Activated CD8-positive, alpha-beta T cell treated with anti-CD3 and anti-CD28 coated beads for 36 hours (primary cell): ENCODE measurements around the gene CDC42EP4. TPM values are rescaled to one million over a fixed set of nuclear protein-coding genes. Genes with fewer than 3 reads are reported as not detected.
"Not testable (repeated sequence)": the region's sequence is repeated elsewhere in the genome, so short reads cannot be mapped to it uniquely, and the experiment has no call there.

ENCODE experiments used
- ATAC-seq: fragments of 200-7000 bp; cut with Tn5 transposase; one replicate; pipeline ENCODE4 v1.10.0; 2021; ENCODE audit warnings: mild to moderate bottlenecking, moderate library complexity
- CTCF ChIA-PET: fragments of 350-600 bp; sonication (Branson Sonifier 250); formaldehyde crosslinking; loops from one replicate; lab custom pipeline; 2021; ENCODE audit warnings: antibody characterized with exemption; lab: Charles Lee
- POLR2A ChIA-PET: fragments of 350-600 bp; sonication (Branson Sonifier 250); formaldehyde crosslinking; loops from one replicate; lab custom pipeline; 2021; ENCODE audit warnings: antibody characterized with exemption; lab: Charles Lee
- DNase-seq: peaks from one replicate; pipeline ENCODE4 v3.0.0-alpha.2; 2020
- H3K27ac Mint-ChIP-seq: one replicate; pipeline ENCODE4 v1.8.0; 2021; ENCODE audit warnings: mild to moderate bottlenecking, mixed read lengths
- H3K27me3 Mint-ChIP-seq: one replicate; pipeline ENCODE4 v1.8.0; 2021; ENCODE audit warnings: mixed read lengths
- H3K36me3 Mint-ChIP-seq: one replicate; pipeline ENCODE4 v1.8.0; 2021; ENCODE audit warnings: low read depth, mixed read lengths
- H3K4me1 Mint-ChIP-seq: one replicate; pipeline ENCODE4 v1.8.0; 2021; ENCODE audit warnings: low read depth, mixed read lengths
- H3K4me3 Mint-ChIP-seq: one replicate; pipeline ENCODE4 v1.8.0; 2021; ENCODE audit warnings: mild to moderate bottlenecking, moderate library complexity, mixed read lengths
- H3K9me3 Mint-ChIP-seq: one replicate; pipeline ENCODE4 v1.8.0; 2021; ENCODE audit warnings: mixed read lengths
- CTCF ChIP-seq: fragments of 200-600 bp; IDR thresholded peaks from one replicate; pipeline ENCODE4 v1.8.0; 2022; ENCODE audit warnings: antibody characterized with exemption, mild to moderate bottlenecking
- intact Hi-C: fragments of 100-400 bp; cut with micrococcal nuclease; formaldehyde crosslinking; loops from one replicate; pipeline ENCODE4 v1.10.0; 2022
- total RNA-seq, 2 experiments: library from RNA; stranded (reverse); gene quantifications; one replicate each; pipeline ENCODE4 v1.2.3, GENCODE V29; 2021

Gene CDC42EP4
- total RNA-seq, 2 experiments from 2014 or later: 0.72 to 1.1 TPM

- intact Hi-C loops: no loop called here
- Mint-ChIP-seq H3K4me3 (no peak overlapping the region), H3K9me3 (no peaks in the 10 kb centered on the region), H3K27me3 (peaks cover 2% of the 10 kb centered on the region), H3K27ac (no peak overlapping the region), H3K36me3 (no peaks in the 10 kb centered on the region), H3K4me1 (no peaks in the 10 kb centered on the region)
- ChIA-PET CTCF (interaction anchor here (1.5 kb wide), 1 partner anchor 13 kb away, joined by 6 read pairs; no protein-coding TSS in a partner anchor), POLR2A (no interaction called here)
- no peak for TF ChIP-seq CTCF
- DNase-seq: no peak
- peak; percentile 45 for ATAC-seq
Measured at GRCh38 chr17:73268582-73269328, 43.0 kb downstream of the CDC42EP4 start.

- intact Hi-C loops: no loop called here
- no peak overlapping the region for H3K4me3 Mint-ChIP-seq
- no peak for TF ChIP-seq CTCF
- no peak for DNase-seq
- no peaks in the 10 kb centered on the region for H3K9me3 Mint-ChIP-seq
- H3K4me1 Mint-ChIP-seq: no peaks in the 10 kb centered on the region
- POLR2A ChIA-PET: no interaction called here
- H3K27ac Mint-ChIP-seq: no peak overlapping the region
- peaks cover 2% of the 10 kb centered on the region for H3K27me3 Mint-ChIP-seq
- CTCF ChIA-PET: interaction anchor here (1.5 kb wide), 1 partner anchor 12 kb away, joined by 6 read pairs; no protein-coding TSS in a partner anchor
- no peak for ATAC-seq
- no peaks in the 10 kb centered on the region for H3K36me3 Mint-ChIP-seq
Measured at GRCh38 chr17:73267648-73268537, 43.9 kb downstream of the CDC42EP4 start.

GRCh38 chr17:73266796-73267195 lies 45.0 kb downstream of the CDC42EP4 start:
- no peak for TF ChIP-seq CTCF
- H3K4me1 Mint-ChIP-seq: no peaks in the 10 kb centered on the region
- no peaks in the 10 kb centered on the region for H3K9me3 Mint-ChIP-seq
- H3K36me3 Mint-ChIP-seq: no peaks in the 10 kb centered on the region
- ChIA-PET POLR2A (no interaction called here), CTCF (interaction anchor here (1.5 kb wide), 1 partner anchor 103 kb away, joined by 9 read pairs; no protein-coding TSS in a partner anchor)
- H3K27ac Mint-ChIP-seq: no peak overlapping the region
- no peak for DNase-seq
- ATAC-seq: no peak
- intact Hi-C loops: no loop called here
- H3K4me3 Mint-ChIP-seq: no peak overlapping the region
- peaks cover 2% of the 10 kb centered on the region for H3K27me3 Mint-ChIP-seq

GRCh38 chr17:73265646-73266640 lies 45.9 kb downstream of the CDC42EP4 start:
- intact Hi-C loops: no loop called here
- Mint-ChIP-seq H3K36me3 (no peaks in the 10 kb centered on the region), H3K4me1 (no peaks in the 10 kb centered on the region), H3K27ac (no peak overlapping the region), H3K9me3 (no peaks in the 10 kb centered on the region), H3K4me3 (no peak overlapping the region), H3K27me3 (peaks cover under 1% of the 10 kb centered on the region)
- CTCF ChIA-PET: interaction anchor here (1.3 to 2.0 kb wide), 3 partner anchors 10 to 104 kb away, joined by 4 to 9 read pairs (median 5); no protein-coding TSS in a partner anchor
- no peak for ATAC-seq
- TF ChIP-seq CTCF: no peak
- DNase-seq: no peak
- POLR2A ChIA-PET: no interaction called here

DNA sequence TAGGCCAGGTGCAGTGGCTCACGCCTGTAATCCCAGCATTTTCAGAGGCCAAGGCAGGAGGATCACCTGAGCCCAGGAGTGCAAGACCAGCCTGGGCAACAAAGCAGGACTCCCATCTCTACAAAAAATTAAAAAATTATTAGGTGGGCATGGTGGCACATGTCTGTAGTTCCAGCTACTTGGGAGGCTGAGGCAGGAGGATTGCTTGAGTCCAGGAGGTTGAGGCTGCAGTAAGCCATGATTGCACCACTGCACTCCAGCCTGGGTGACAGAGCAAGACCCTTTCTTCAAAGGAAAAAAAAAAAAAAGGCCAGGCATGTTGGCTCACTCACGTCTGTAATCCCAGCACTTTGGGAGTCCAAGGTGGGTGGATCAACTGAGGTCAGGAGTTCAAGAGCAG lies 47.4 kb downstream of the CDC42EP4 start:
- H3K36me3 Mint-ChIP-seq, intact Hi-C loops, H3K27me3 Mint-ChIP-seq, ATAC-seq, H3K27ac Mint-ChIP-seq, DNase-seq, H3K9me3 Mint-ChIP-seq, H3K4me1 Mint-ChIP-seq, H3K4me3 Mint-ChIP-seq, POLR2A ChIA-PET: not testable (repeated sequence)
- CTCF ChIA-PET: interaction anchor here (1.0 to 2.0 kb wide), 2 partner anchors 9 to 101 kb away, joined by 3 to 5 read pairs; no protein-coding TSS in a partner anchor
